BE2C (cell line): ENCODE measurements around the gene CTNND1.

Experiments
- DNase-seq: peaks from one replicate; pipeline ENCODE4 v3.0.0-alpha.2; 2020
- H3K27me3 ChIP-seq: fragments of 250-450 bp; sonication (Bioruptor Pico); 2 replicates; pipeline ENCODE4 v1.5.1; 2020; ENCODE audit warnings: mild to moderate bottlenecking
- H3K36me3 ChIP-seq: fragments of 250-450 bp; sonication (Bioruptor Pico); 2 replicates; pipeline ENCODE4 v1.5.1; 2020; ENCODE audit warnings: mild to moderate bottlenecking
- H3K4me1 ChIP-seq: fragments of 250-450 bp; sonication (Bioruptor Pico); 2 replicates; pipeline ENCODE4 v1.5.1; 2020
- H3K4me3 ChIP-seq: 2 replicates; pipeline ENCODE4 v1.5.1; 2011; ENCODE audit warnings: low read depth, low read length
- H3K9me3 ChIP-seq: fragments of 250-450 bp; sonication (Bioruptor Pico); 2 replicates; pipeline ENCODE4 v1.5.1; 2020
- TF ChIP-seq, protein P1 (sequence below): IDR thresholded peaks from 2 replicates; pipeline ENCODE4 v1.5.1; 2012; ENCODE audit warnings: mild to moderate bottlenecking, low read depth, low read length

CTNND1 gene

DNA sequence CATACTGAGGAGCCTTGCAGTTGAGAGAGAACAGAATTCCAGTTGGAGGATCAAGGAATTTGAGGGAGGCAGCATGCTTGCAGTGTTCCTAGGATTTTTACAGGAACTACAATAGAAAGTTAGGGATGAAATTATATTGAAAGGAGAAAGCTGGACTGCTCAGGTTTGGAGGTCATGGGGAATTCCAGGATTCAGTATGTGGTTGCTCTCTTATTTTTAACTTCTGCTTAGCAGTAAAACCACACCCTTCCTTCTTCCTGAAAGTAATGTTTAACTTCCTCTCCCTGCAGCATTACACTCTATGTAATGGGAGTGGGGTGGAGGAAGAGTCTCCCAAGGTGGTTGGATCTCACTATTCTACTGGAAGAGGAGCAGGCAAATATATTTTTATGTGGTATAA is 31.3 kb downstream of the CTNND1 start:
- no peak for DNase-seq
- H3K9me3 ChIP-seq: no peaks in the 10 kb centered on the region
- H3K27me3 ChIP-seq: no peaks in the 10 kb centered on the region
- TF ChIP-seq, protein P1, sequence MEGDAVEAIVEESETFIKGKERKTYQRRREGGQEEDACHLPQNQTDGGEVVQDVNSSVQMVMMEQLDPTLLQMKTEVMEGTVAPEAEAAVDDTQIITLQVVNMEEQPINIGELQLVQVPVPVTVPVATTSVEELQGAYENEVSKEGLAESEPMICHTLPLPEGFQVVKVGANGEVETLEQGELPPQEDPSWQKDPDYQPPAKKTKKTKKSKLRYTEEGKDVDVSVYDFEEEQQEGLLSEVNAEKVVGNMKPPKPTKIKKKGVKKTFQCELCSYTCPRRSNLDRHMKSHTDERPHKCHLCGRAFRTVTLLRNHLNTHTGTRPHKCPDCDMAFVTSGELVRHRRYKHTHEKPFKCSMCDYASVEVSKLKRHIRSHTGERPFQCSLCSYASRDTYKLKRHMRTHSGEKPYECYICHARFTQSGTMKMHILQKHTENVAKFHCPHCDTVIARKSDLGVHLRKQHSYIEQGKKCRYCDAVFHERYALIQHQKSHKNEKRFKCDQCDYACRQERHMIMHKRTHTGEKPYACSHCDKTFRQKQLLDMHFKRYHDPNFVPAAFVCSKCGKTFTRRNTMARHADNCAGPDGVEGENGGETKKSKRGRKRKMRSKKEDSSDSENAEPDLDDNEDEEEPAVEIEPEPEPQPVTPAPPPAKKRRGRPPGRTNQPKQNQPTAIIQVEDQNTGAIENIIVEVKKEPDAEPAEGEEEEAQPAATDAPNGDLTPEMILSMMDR: no peak
- 0 out of 2 replicates have a peak, but pooled peaks cover 4% of the 10 kb centered on the region for H3K36me3 ChIP-seq
- no peaks in the 10 kb centered on the region for H3K4me1 ChIP-seq
- H3K4me3 ChIP-seq: no peak overlapping the region

DNA sequence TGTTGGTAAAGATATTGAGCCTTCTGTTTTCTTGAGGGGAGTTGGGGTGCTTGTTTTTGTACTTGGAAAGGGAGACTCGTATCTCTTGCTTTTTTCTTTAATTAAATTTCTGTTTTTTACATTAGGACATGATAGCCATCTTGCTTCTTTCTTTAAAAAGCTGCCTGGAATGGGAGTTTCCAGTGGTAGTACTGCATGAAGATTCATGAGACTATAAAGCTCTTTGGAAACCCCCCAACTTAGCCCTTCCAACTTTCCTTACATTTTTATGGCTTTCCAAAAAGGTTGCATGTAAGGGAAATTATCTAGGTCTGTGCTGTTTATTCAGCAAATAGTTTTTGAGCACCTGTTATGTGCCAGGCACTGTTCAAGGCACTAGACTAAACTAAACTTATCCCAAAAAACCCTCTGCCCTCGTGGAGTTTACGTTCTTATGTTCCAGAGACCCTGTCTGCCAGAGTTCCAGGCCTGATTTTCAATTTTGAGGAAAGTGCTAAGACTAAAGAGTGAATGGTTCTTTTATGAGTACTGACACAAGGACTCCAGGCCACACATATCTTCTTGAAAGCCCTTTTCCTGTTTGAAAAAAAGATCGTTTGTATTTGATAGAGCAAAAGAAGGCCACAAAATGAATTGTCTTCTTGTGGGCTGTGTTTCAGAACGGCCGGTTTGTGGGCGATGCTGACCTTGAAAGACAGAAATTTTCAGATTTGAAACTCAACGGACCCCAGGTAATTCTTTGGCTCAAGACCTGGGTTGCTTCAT is 31.9 kb downstream of the CTNND1 start:
- no peaks in the 10 kb centered on the region for H3K27me3 ChIP-seq
- DNase-seq: no peak
- no peaks in the 10 kb centered on the region for H3K9me3 ChIP-seq
- H3K4me1 ChIP-seq: no peaks in the 10 kb centered on the region
- H3K4me3 ChIP-seq: no peak overlapping the region
- TF ChIP-seq, protein P1: no peak
- H3K36me3 ChIP-seq: 0 out of 2 replicates have a peak, but pooled peaks cover 4% of the 10 kb centered on the region

DNA sequence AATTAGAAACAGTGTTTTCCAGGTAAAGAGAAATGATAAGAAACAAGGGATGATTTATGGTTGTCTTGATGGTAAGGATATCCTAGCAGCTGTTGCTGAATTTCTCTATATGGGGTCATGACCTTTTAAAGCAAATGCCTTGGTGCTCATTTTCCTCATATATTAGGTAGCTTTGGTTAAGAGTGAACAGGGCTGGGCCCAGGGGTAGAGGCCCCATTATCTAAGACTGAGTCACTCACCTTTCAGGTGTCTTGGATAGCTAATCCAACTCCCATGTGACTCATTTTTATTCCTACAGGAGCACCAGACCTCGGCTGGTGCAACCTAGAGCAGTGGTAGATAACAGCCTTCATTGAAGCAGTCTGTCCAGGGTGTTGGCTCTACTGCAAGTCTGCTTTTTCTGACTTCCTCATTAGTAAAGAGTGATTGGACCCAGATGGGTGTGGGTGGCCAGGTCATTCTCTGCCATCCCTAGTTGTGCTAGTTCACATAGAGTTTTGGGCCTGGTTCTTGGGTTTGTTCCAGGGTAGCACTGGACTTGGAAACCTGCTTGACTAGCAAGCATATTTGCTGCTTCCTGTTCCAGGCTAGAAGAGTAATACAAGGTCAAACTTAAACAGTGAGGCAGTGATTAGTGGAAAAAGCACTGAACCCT is 37.4 kb downstream of the CTNND1 start:
- DNase-seq: peak; percentile 8
- Histone ChIP-seq H3K4me3 (no peak overlapping the region), H3K36me3 (peaks cover 13% of the 10 kb centered on the region), H3K4me1 (no peaks in the 10 kb centered on the region), H3K27me3 (no peaks in the 10 kb centered on the region), H3K9me3 (no peaks in the 10 kb centered on the region)
- TF ChIP-seq, protein P1: no peak

DNA sequence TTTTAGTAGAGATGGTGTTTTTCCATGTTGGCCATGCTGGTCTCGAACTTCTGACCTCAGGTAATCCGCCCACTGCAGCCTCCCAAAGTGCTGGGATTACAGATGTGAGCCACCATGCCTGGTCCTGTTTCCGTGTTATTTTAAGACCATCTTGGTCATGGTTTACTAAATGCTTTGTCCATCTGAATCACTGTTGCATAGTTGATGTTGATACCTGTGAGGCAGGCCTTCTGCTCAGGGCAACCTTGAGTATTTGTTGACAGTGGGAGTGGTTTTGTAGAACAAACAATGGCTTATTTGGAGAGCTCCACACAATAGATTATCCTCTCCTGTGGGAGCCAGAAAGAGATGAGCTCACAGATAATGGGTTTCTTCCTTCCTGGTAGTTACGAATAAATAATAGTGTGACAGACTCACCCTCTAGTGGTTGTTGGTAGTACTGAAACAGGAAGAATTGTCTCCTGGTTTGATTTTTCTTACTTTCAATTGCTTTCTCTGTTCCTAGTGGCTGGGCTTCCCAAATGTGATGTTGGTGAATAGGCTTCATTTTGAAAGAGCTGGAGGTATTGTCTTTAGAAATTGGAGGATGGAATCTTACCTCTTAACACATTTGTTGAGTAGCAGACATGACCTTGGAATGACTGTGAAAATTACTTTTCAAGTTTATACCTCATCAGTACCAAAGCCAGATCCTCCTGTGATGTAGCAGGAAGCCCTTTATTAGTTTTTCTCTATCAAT is 39.0 kb downstream of the CTNND1 start:
- H3K36me3 ChIP-seq: peaks cover 13% of the 10 kb centered on the region
- no peak overlapping the region for H3K4me3 ChIP-seq
- TF ChIP-seq, protein P1: peak; percentile 67
- H3K9me3 ChIP-seq: no peaks in the 10 kb centered on the region
- no peaks in the 10 kb centered on the region for H3K4me1 ChIP-seq
- H3K27me3 ChIP-seq: no peaks in the 10 kb centered on the region
- DNase-seq: no peak

DNA sequence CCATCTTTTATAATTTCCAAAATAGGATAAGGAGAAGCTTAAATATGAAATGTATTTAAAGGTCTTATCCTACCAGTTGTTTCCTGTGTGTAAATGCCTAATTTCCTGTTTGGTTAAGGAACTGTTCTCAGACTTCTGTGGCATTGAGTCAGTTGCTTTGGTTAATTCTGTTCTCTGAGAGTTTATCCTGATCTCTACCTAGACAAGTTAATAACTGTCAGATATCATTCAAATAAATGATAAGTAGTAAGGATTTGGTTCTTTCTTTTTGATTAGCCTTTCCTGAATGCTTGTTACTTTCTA is 39.5 kb downstream of the CTNND1 start:
- Histone ChIP-seq H3K4me1 (no peaks in the 10 kb centered on the region), H3K4me3 (no peak overlapping the region), H3K36me3 (peaks cover 13% of the 10 kb centered on the region), H3K27me3 (no peaks in the 10 kb centered on the region), H3K9me3 (no peaks in the 10 kb centered on the region)
- DNase-seq: no peak
- TF ChIP-seq, protein P1: no peak
